Raji (cell line): ENCODE data around the gene USP46.

Source experiments
- POLR2A ChIP-seq: IDR thresholded peaks from 2 replicates; pipeline ENCODE4 v1.6.1; 2011; ENCODE audit warnings: low read depth, low read length, control low read depth; ENCODE audit not compliant: insufficient read depth

Gene USP46

GRCh38 chr4:52638717-52639116, 20.4 kb downstream of the USP46 start:
- TF ChIP-seq POLR2A = no peak

GRCh38 chr4:52637116-52637515, 22.0 kb downstream of the USP46 start:
- no peak for TF ChIP-seq POLR2A

GRCh38 chr4:52635560-52635959, 23.5 kb downstream of the USP46 start:
- no peak for TF ChIP-seq POLR2A

- TF ChIP-seq POLR2A = no peak
These were observed 24.0 kb downstream of the USP46 start for GRCh38 chr4:52635130-52635529.

DNA sequence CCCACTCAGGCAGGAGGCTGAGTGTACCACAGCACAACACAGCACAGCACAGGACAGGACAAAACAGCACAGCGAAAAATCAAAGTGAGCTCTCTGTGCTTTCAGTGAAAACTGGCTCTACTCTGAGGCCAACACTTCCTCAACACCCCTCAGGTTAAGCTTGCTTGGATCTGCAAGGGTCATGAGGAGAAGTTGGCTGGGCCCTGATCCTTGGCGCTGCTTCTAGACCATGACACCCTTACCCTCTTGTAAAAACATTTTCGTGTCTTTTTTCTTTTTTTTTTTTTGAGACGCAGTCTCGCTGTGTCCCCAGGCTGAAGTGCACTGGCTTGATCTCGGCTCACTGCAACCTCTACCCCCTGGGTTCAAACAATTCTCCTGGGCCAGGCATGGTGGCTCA, 25.3 kb downstream of the USP46 start:
- TF ChIP-seq POLR2A = no peak

GRCh38 chr4:52628974-52629373, 30.1 kb downstream of the USP46 start:
- no peak for TF ChIP-seq POLR2A

DNA sequence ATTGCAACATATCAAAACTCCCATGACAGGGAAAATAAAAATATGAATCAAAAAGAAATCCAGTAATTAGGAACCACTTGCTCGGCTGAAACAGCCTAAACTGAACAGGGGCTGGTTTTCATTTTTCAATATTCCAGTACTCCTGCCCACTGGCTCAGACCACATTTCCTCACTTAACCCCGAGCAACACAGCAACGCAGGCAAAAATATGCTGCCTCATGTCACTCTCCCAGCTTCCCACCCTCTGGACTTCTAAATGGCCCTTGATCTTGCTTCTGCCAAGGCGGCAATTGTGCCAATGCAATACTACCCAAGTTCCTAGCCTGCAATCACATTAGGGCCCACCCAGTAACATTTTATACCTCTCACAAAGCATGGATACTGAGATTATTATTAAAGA, 30.6 kb downstream of the USP46 start:
- no peak for TF ChIP-seq POLR2A

GRCh38 chr4:52627876-52628275, 31.2 kb downstream of the USP46 start:
- TF ChIP-seq POLR2A = no peak

DNA sequence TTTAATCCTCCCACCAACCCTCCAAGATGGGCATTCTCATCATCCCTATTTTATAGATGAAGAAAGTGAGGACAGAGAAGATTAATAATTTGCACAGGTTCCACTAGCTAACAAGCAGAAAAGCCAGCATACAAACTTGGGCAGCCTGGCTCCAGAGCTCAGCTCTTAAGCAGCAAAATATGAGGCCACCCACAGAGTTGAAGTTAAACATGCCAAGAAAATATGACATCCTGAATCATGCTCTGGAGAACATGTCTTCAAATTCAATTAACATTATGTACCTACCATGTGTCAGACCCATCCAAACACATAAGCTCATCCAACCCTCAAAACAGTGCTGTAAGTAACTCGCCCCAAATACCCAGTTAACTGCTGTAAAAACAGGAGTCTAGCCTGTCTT, 33.9 kb downstream of the USP46 start:
- no peak for TF ChIP-seq POLR2A

DNA sequence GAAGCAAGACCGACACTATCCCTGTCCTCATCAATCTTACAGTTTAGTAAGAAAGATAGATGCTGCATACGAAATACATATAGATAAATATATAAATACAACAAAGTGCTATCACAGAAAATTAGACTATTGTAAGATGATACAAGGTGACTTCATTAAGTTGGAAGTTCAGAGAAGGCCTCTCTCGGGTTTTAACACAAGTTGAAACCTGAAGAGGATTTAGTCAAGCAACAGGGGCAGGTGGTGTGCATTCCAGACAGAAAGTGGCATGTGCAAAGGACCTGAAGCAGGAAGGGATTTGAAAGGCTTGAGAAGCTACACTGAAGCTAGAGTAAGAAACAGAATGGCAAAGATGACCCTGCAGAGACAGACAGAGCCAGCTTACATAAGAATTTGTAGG, 36.5 kb downstream of the USP46 start:
- no peak for TF ChIP-seq POLR2A

DNA sequence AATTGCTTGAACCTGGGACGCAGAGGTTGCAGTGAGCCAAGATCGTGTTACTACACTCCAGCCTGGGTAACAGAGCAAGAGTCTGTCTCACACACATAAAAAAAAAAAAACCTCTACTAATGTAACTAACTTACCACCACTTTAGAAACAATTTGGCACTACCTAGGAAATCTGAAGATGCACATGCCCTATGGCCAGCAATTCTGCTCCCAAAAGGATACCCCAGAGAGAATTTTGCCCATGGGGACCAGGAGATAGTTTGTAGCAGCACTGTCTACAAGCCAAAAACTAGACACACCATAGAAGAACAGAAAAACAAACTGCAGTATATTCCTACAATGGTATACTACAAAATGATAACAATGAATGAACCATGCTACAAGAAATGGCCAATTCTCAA, 37.5 kb downstream of the USP46 start:
- TF ChIP-seq POLR2A = no peak

- TF ChIP-seq POLR2A = no peak
These were observed 39.5 kb downstream of the USP46 start for GRCh38 chr4:52619591-52619931.

GRCh38 chr4:52618795-52619590, 40.1 kb downstream of the USP46 start:
- TF ChIP-seq POLR2A = no peak

GRCh38 chr4:52617336-52618020, 41.6 kb downstream of the USP46 start:
- TF ChIP-seq POLR2A = no peak

DNA sequence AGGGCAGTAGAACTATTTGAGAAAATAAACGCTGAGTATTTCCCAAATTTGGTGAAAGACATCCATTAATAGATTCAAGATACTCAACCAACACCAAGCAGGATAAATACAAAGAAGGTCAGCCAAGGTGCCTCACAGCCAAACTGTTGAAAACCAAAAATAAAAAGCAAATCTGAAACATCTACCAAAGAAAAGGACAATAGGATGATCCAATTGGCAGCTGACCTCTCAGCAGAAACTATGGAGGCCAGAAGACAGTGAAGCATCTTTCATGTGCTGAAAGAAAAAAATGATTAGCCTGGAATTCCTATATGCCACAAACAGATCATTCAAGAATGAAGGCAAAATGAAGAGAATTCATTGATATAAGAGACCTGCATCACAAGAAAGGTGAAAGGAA, 44.9 kb downstream of the USP46 start:
- TF ChIP-seq POLR2A = no peak

DNA sequence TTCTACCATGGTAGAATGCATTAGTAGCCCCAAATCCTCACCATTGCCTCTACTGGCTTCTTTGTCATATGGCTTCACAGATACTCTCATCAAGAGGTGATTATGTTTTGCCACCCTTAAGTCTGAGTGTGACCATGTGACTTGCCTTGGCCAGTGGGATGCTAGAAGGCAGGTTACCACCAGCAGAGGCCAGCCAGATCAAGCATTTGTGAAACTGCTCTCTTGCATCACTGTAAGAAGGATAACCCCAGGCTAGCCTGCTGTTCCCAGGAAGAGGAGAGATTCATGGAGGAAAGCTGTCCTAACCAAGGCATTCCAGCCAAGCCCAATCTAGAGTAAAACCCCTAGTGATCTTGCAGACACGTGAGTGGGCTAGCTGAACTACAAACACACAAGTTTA, 46.8 kb downstream of the USP46 start:
- TF ChIP-seq POLR2A = no peak
